HG03175 (cell line): ENCODE data around the gene DIO3.

Source experiments
- ATAC-seq: cut with Tn5 transposase; IDR thresholded peaks from one replicate; pipeline ENCODE4 v1.9.1; 2021; ENCODE audit warnings: mild to moderate bottlenecking, moderate library complexity; ENCODE audit not compliant: unreplicated experiment

Gene DIO3

DNA sequence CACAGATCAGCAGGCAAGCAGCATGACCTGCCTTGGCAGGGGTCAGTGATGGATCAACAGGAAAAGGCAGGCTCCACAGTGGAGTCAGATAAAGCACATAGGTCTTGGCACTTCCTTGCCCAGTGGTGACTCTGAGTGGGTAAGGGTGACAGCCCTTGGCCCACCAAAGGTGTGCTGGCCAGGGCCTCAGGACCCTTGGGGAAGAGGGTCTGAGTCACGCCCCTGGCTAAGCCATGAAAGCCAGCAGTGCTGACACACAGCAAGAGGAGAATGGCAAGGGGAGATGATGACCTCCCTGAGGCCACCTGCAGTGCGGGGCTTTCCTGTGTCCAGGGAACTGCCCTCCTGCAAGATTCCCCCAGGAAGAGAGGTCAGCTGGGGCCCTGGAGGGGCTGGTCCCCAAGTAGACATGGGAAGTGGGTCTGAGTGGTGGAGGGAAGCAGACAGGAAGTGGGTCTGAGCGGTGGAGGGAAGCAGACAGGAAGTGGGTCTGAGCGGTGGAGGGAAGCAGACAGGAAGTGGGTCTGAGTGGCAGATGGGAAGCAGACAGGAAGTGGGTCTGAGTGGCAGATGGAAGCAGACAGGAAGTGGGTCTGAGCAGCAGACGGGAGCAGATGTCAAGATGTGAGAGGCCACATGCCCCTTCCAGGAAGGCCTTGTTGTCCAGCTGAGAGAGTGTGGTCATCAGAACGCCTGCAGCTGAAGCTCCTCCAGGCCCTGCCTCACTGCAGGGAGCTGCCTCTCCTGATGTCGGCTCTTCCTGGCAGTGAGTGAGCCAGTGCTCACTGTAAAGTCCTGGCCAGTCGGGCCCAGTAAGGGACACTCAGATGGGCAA is 34.8 kb downstream of the DIO3 start:
- no peak for ATAC-seq

DNA sequence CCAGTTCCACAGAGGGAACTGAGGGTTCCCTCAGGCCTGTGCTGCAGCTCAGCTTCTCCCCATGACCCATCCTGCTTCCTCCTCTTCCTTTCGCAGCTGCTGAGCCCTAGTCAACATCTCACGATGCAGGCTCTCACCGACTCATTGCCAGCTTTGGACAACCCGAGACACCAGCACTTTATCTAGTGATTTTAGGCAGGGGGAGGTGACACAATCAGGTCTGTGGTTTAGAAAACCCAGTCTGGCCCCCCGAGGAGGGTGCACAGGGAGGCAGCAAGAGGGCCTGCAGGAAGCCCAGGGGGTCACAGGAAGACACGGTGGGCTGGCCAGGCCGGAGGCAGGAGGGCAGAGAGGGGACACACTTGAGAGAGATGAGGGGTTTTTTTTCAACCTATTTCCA is 35.4 kb downstream of the DIO3 start:
- no peak for ATAC-seq

DNA sequence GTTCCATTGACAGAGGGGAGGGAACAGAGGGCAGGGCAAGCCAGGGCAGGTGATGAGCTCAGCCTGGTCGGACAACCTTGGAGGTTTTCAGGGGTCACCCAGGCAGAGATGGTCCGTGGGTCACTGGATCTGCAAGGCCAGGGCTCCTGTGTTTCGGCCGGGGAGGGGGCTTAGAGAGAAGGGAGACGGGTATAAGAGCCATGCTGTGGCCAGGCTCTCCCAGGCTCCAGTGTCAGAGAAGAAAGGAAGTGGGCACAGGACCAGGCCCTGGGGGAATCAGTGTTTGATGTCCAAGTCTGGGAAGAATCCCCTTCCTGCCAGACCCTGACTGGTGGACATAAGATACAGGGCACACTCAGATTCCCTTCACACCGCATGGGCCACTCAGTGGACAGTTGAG is 36.9 kb downstream of the DIO3 start:
- no peak for ATAC-seq

DNA sequence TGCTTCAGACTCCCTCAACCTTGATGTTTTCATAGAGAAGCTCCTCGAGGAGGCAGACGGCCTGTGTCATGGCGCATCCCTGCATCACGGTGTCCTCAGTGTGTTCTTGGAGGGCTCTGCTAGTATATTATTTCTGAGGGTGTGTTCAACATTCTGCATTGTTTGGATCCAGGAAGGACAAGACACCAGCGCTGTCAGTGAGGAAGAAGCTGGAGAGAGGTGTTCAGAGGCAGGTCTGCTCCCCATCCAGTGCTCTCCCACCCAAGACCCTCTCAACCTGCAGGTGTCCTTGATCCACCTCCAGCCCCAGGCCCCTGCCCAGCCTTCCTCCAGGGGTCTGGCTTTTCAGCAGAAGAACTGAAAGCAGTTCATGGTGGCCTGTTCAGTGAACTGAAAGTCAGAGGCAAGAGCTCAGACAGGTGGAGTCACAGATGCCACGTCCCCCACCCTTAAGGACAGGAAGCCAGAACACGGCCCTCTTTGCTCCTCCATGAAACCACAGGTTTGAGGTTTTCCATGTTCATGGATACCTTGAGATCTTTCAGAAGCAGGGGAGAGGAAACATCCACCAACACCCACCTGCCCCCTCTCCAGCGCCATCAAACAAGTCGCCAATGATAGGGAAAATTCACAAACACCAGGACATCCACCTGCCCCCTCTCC is 37.4 kb downstream of the DIO3 start:
- ATAC-seq: no peak

- ATAC-seq: no peak
Measured at GRCh38 chr14:101599234-101599885, 38.1 kb downstream of the DIO3 start.

DNA sequence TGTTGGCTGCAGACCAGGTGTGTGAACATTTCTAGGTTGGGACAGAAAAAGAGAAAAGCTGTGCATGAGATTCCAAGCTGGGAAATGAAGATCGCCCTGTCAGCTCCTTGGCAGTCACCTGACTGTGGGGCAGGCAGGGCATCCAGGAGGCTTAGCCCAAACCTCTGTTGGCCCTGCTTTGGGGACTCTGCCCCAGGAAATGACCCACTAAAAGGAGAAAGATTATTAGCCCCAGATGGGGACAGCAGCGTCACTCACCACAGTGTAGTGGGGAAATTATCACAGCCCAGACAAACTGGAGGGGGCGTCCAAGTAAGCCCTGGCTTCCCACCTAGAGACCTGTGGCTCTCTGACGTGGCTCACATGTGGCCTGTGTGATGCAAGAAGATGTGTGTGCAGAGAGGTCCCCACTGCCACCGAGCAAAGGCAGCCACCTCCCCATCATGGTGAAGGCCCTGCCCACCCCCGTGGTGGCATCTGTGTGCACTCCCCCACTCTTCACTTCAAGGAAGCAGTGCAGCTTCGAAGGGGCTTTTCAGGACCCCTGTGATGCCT is 39.1 kb downstream of the DIO3 start:
- no peak for ATAC-seq

DNA sequence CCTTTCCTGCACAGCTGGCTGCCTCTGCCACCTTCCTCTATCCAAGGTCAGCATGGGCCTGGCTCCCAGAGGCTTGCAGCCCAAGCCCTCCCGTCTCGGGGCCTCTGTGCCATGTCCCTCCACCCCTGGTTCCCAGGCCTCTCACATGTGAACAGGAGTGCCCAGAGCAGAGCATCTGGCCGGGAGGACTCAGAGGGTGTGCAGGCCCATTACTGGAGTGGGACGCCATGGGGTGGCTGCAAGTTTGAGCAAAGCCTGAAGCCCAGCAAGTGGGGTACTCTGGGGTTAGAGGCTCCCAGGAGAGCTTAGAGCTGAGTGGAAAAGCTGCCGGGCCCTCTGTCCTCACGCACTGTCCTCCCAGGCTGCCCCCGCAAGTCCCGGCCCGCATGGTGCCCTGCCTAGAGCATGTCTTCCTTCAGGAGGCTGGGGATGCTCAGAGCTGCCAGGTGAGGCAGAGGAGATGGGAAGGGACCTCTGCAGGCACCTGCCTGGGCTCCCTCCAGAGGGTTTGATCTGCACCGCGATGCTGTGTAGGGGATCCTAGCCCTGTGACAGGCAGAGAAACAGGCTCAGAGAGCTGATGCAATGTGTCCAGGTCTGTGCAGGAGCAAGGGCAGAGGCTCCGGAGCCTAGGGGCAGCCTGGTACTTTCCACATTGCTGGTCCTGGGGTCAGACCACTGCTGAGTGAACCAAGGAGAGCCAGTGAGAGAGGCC is 39.8 kb downstream of the DIO3 start:
- no peak for ATAC-seq

DNA sequence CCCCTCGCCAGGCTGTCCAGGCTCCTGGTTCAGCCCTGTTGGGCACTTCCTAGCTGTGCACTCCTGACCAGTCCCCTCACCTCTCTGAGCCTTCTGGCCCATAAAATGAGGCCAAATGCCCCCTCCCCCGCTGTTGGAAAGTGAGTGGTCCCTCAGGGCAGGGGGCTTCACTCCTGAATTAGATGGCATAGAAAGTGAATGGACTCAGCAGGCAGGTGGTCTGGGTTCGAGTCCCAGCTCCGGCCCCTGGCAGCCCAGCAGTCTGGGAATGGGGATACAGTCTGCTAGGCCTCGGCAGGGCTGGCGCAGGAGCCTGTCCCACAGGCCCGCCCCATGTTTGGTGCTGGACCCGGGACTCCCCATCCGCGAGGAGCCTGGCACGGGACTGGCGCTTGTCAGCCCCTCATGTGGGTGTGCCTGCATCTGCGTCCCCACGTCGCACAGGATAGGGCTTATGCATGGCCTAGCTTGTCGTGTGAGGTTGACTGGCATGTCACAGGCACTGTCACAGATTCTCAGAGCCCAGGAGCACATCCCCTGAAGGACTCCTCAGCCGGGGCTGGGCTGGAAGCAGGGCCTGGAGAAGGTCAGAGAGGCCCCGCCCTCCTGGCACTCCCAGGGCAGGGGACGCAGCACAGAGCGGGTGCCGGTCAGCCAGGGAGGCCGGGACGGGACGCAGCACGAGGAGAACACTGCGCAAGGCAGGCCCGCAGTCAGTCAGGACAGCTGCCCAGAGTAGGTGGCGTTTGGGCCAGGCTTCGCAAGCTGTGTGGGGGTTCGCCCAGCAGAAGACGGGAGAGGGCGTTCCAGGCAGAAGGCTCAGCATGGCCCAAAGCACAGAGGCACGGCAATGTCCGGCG is 40.5 kb downstream of the DIO3 start:
- ATAC-seq: no peak

- no peak for ATAC-seq
Measured at GRCh38 chr14:101602466-101602840, 41.2 kb downstream of the DIO3 start.

- no peak for ATAC-seq
Measured at GRCh38 chr14:101603096-101603495, 41.8 kb downstream of the DIO3 start.

DNA sequence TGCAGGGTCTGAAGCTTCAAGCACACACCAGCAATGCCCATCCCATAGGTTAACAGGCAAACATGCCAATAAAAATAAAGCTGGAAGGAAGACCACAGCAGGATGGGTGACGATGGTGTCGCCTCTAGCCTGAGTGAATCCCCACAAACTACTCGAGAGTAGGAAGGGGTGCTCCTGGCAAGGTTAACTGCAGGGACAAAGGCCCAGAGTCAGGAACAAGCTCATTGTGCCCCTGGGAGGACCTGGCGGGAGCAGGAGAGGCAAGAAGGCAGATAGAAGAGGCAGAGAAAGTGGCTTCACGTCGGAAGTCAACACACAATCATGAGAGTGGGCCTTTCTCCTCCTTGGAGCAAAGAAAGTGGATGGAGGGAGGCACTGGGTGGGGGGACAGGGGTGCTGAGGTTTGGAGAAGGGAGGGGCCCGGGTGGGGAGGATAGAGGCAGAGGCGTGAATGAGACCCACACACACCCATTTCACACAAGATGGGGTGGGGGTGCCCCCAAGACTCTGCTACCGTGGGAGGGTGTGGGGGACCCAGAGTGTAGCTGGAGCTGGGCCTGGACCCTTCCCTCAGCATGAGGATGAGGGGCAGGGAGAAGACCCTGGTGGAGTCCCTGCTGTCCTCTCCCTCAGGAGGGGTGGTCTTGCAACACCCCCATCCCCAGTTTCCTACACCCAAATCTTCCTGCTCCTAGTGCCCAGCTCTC is 43.1 kb downstream of the DIO3 start:
- no peak for ATAC-seq

GRCh38 chr14:101604935-101605780 is 43.9 kb downstream of the DIO3 start:
- ATAC-seq: no peak

GRCh38 chr14:101605836-101606235 is 44.5 kb downstream of the DIO3 start:
- ATAC-seq: no peak
